K562 treated with DMSO at 1 percent for 12 hours (cell line): ENCODE data around the gene FARSA. TPM values are rescaled to one million over a fixed set of nuclear protein-coding genes. Genes with fewer than 3 reads are reported as not detected.

Experiments used
- total RNA-seq: library from RNA; unstranded; fragments of 300-600 nt; gene quantifications from 2 replicates; pipeline ENCODE4 v1.2.3, GENCODE V29; 2022; ENCODE audit not compliant: insufficient read depth

Gene FARSA
- total RNA-seq: 120 and 123 TPM in 2 replicates

GRCh38 chr19:12933287-12934072 lies at the start of gene FARSA:
FARSA (minus strand) TSS chr19:12933711; CDS start chr19:12933696, 15 bp downstream.

GRCh38 chr19:12969292-12969988 lies 35.9 kb upstream of the FARSA start, which contains the start of gene DAND5:
DAND5 (plus strand) TSS chr19:12969576; CDS start chr19:12969661, 85 bp downstream.

GRCh38 chr19:12956446-12957388 lies 23.2 kb upstream of the FARSA start, which contains the start of gene GADD45GIP1:
GADD45GIP1 (minus strand) TSS chr19:12957223; CDS start chr19:12957212, 11 bp downstream.

GRCh38 chr19:12945479-12946091 lies 12.1 kb upstream of the FARSA start, which contains the start of gene RAD23A:
RAD23A (plus strand) TSS chr19:12945862; CDS start chr19:12945949, 87 bp downstream.

GRCh38 chr19:12937927-12938778 lies 4.6 kb upstream of the FARSA start, which contains the start of gene CALR:
CALR (plus strand) TSS chr19:12938609; CDS start chr19:12938680, 71 bp downstream.

GRCh38 chr19:12890787-12891552 lies 42.5 kb downstream of the FARSA start, which contains the start of gene GCDH:
GCDH (plus strand) TSS chr19:12891160; CDS start chr19:12891305, 145 bp downstream.

GRCh38 chr19:12886969-12887747 lies 46.4 kb downstream of the FARSA start, which contains the start of gene KLF1:
KLF1 (minus strand) TSS chr19:12887201; CDS start chr19:12887140, 61 bp downstream.

GRCh38 chr19:12881172-12881808 lies 52.2 kb downstream of the FARSA start, which contains the start of gene DNASE2:
DNASE2 (minus strand) TSS chr19:12881449; CDS start chr19:12881375, 74 bp downstream.

Other genes starting within 250 kb of the FARSA start
- not detected in 2 replicates for gene GNG14, start 245.7 kb downstream of the FARSA start, total RNA-seq
- 9.1 and 12.5 TPM in 2 replicates for gene FBXW9, start 237.1 kb downstream of the FARSA start, total RNA-seq
- 9.2 and 34.1 TPM in 2 replicates for gene TNPO2, start 209.8 kb downstream of the FARSA start, total RNA-seq
- 376 and 560 TPM in 2 replicates for gene TRIR, start 199.0 kb downstream of the FARSA start, total RNA-seq
- gene GET3, start 196.2 kb downstream of the FARSA start, total RNA-seq: 80.9 and 100 TPM in 2 replicates
- not detected in 2 replicates for gene BEST2, start 181.9 kb downstream of the FARSA start, total RNA-seq
- gene HOOK2, start 158.2 kb downstream of the FARSA start, total RNA-seq: 13.5 and 17.6 TPM in 2 replicates
- 79.5 and 102 TPM in 2 replicates for gene JUNB, start 142.2 kb downstream of the FARSA start, total RNA-seq
- 330 and 389 TPM in 2 replicates for gene PRDX2, start 131.9 kb downstream of the FARSA start, total RNA-seq
- 12.6 TPM in 1 of 2 replicates, not detected in the other for gene THSD8, start 131.6 kb downstream of the FARSA start, total RNA-seq
- gene RNASEH2A, start 127.1 kb downstream of the FARSA start, total RNA-seq: 73.5 and 86.3 TPM in 2 replicates
- 0.58 and 3.6 TPM in 2 replicates for gene RTBDN, start 99.1 kb downstream of the FARSA start, total RNA-seq
- gene MAST1, start 95.2 kb downstream of the FARSA start, total RNA-seq: 6.1 and 6.4 TPM in 2 replicates
- 133 and 148 TPM in 2 replicates for gene DNASE2, start 52.3 kb downstream of the FARSA start, total RNA-seq
- gene KLF1, start 46.5 kb downstream of the FARSA start, total RNA-seq: 32.6 and 45.7 TPM in 2 replicates
- 10.5 and 12.8 TPM in 2 replicates for gene GCDH, start 42.6 kb downstream of the FARSA start, total RNA-seq
- 0.80 and 1.0 TPM in 2 replicates for gene SYCE2, start 14.4 kb downstream of the FARSA start, total RNA-seq
- gene CALR, start 4.9 kb upstream of the FARSA start, total RNA-seq: 475 and 681 TPM in 2 replicates
- gene RAD23A, start 12.2 kb upstream of the FARSA start, total RNA-seq: 111 and 154 TPM in 2 replicates
- gene GADD45GIP1, start 23.5 kb upstream of the FARSA start, total RNA-seq: 33.4 and 52.1 TPM in 2 replicates
- gene DAND5, start 35.9 kb upstream of the FARSA start, total RNA-seq: 1.0 TPM in 1 of 2 replicates, not detected in the other
- gene NFIX, start 61.8 kb upstream of the FARSA start, total RNA-seq: 3.3 and 14.3 TPM in 2 replicates
- 287 and 387 TPM in 2 replicates for gene LYL1, start 169.1 kb upstream of the FARSA start, total RNA-seq
- gene TRMT1, start 183.0 kb upstream of the FARSA start, total RNA-seq: 27.9 and 29.1 TPM in 2 replicates
- 27.0 and 54.7 TPM in 2 replicates for gene NACC1, start 184.6 kb upstream of the FARSA start, total RNA-seq
- 94.3 and 118 TPM in 2 replicates for gene STX10, start 216.7 kb upstream of the FARSA start, total RNA-seq
- gene IER2, start 216.7 kb upstream of the FARSA start, total RNA-seq: 177 and 186 TPM in 2 replicates